ENCODE data around the gene OTOS.

Gene OTOS

DNA sequence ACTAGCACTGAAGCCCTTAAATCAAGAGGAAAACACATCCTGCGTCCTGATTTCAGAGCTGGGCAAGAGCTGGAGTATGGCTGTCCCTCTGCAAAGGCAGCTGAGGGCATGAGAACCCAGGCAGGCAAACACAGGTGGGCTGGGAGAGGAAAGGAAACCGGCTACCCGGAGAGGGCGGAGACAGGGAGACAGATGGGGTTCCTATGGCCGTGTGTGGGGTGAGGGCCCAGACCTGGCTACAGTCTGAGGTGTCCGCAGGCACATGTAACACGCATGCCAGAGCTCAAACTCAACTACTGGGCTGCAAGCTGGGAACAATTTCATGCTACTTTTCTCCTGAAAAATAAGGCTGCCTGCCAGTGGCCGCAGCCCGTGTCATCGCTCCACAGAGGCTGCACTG is 7.1 kb downstream of the OTOS start:
- TF ChIP-seq, protein P1, sequence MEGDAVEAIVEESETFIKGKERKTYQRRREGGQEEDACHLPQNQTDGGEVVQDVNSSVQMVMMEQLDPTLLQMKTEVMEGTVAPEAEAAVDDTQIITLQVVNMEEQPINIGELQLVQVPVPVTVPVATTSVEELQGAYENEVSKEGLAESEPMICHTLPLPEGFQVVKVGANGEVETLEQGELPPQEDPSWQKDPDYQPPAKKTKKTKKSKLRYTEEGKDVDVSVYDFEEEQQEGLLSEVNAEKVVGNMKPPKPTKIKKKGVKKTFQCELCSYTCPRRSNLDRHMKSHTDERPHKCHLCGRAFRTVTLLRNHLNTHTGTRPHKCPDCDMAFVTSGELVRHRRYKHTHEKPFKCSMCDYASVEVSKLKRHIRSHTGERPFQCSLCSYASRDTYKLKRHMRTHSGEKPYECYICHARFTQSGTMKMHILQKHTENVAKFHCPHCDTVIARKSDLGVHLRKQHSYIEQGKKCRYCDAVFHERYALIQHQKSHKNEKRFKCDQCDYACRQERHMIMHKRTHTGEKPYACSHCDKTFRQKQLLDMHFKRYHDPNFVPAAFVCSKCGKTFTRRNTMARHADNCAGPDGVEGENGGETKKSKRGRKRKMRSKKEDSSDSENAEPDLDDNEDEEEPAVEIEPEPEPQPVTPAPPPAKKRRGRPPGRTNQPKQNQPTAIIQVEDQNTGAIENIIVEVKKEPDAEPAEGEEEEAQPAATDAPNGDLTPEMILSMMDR (conservative IDR thresholded peaks at IDR 0.05; ENCODE audit: low read depth, low read length) = no peak
- H3K4me3 ChIP-seq (ENCODE audit: low read depth, low read length) = no peak overlapping the region
- DNase-seq (ENCODE audit: low read depth) = no peak

DNA sequence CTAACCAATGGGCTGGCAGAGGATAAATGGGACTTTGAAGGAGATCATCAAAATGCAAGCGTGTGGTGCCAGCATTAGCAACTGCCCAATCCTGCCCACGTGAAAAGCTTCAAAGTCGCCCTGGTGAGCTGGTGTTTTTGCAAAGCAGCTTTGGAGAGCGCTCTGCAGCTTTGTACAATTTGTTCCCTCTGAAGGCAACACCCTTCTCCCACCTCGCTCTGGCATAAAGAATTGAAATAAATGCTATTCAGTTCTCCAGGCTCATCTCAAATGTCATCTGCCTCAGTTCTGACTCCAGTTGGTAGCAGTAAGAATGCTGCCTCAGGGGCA is 7.8 kb downstream of the OTOS start:
- no peak overlapping the region for H3K4me3 ChIP-seq (ENCODE audit: low read depth, low read length)
- DNase-seq (ENCODE audit: low read depth) = no peak
- TF ChIP-seq, protein P1 (conservative IDR thresholded peaks at IDR 0.05; ENCODE audit: low read depth, low read length) = no peak

DNA sequence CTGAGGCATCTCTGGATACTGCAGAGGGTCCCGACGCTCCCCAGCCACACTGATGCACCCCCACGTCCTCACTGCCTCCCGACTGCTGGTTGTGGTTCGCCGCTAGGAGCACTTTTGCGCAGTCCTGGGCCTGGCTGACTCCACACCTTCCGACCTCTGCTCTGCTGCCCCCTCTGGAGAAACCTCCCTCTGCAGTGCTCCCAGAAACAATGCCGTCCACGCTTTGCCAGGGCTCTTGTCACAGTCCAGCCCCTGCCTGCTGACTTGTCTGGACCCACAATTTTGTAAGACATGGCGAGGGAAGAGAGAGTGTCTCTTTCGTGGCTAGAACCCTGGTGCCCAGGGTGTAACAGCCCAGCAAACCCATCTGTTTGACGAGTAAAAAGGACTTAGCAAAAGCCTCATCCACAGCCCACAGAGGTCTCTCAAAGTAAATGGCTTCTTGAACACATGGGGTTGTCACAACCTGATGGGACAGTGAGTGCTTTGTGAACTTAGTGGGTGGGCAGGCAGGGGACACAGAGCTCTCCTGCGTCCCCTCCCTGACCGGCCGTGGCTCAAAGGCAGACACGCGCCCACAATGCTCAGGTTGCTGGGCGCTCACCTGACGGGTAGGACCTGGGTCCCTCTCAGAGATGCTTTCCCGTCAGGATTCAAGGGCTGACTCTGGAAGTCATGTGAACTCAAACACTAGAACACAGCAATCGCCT is 8.4 kb downstream of the OTOS start:
- no peak for DNase-seq (ENCODE audit: low read depth)
- TF ChIP-seq, protein P1 (conservative IDR thresholded peaks at IDR 0.05; ENCODE audit: low read depth, low read length) = peak; percentile 40
- H3K4me3 ChIP-seq (ENCODE audit: low read depth, low read length) = no peak overlapping the region

DNA sequence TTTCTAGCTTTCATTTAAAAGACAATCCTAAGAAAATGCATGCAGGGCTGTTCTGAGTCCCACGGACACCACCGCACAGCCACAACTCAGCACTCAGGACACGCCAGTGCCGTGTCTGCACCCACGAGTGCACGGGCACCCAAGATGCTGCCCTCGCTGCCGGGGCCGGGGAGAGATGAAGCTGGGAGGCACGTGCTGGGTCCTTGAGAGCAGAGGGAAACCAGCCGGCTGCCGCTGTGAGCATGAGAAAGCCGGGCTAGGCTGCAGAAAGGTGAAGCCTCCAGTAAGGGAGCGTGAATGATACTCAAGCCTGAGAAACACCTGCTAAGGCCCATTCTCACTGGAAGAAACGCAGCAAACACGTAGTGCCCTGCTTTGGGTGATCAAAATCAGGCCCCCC is 9.2 kb downstream of the OTOS start:
- TF ChIP-seq, protein P1 (conservative IDR thresholded peaks at IDR 0.05; ENCODE audit: low read depth, low read length) = no peak
- DNase-seq (ENCODE audit: low read depth) = no peak

DNA sequence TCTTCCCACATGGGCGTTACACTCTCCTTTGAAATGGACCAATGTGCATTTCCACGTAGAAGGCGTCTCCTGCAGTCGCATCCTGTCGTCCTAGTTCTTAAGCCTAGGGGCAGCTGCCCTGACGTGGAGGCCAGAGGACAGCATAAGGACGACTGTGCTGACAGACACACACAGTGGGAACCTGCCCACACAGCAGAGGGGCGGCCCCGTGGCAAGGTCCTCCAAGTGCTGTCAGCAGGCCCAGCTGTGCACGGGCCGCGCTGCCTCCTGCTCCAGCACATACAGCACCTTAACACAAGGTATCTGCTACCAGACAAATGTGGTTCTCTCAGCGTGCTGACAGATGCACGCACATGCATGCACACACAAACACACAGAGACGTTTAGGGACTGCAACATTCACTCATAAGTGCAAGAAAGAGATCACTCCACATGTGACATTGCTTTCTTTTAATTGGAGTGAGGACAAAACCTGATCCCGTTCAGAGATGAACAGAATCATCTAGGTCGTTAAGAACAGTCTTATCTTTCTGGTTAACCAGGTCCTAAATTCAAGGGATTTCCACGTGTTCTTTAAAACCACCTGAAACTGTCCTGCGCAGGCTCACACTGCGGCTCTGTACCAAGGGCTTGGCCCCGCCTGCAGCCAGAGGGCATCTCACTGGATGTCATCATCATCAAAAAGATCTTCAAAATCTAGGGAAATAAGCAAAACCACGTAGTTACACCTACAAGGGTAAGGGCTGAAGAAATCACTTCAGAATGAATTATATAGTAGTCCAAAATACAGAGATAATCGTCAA is 9.9 kb downstream of the OTOS start:
- DNase-seq (ENCODE audit: low read depth) = no peak
- no peak overlapping the region for H3K4me3 ChIP-seq (ENCODE audit: low read depth, low read length)
- TF ChIP-seq, protein P1 (conservative IDR thresholded peaks at IDR 0.05; ENCODE audit: low read depth, low read length) = no peak

More for the DNA sequence above, 9.2 kb downstream of the OTOS start:
- no peak overlapping the region for H3K4me3 ChIP-seq (ENCODE audit: low read depth, low read length)

DNA sequence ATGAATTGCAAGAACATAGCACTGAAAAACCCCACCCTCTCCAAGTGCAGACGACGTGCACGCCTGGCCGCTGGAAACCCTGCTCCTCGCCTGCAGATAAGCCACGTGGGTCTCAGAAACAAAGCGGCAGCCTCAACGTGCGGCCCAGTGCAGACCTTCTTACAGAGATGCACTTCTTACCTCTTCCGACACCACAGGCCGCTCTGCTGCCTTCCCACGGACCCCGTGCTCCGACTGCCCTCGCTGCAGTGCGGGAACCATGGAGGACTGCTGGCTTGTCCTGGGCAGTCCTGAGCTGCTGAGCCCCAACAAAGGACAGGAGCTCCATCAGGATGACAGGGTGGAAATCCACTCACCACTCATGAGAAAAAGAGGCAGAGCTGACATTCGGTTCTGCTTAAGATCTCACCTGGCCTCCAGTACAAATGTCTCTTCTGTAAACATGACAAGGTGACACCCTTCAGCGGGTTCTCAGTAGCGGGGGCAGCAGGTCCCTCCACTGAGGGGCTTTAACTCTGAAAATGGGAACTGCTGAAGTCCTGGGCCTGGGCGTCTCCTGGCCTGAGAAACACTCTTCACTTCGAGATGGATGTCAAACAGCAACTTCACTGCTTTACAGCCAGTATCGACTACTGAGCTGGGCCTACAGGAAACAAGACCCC is 10.6 kb downstream of the OTOS start:
- no peak for DNase-seq (ENCODE audit: low read depth)
- no peak overlapping the region for H3K4me3 ChIP-seq (ENCODE audit: low read depth, low read length)
- TF ChIP-seq, protein P1 (conservative IDR thresholded peaks at IDR 0.05; ENCODE audit: low read depth, low read length) = no peak

Data from choroid plexus epithelial cell (primary cell).